DMS153 (cell line): ENCODE measurements around the gene PITPNM1.

Source experiments
- DNase-seq: peaks from one replicate; lab custom pipeline; 2025; lab: John Stamatoyannopoulos, UW

The PITPNM1 gene

GRCh38 chr11:67503119-67504004, 1.8 kb downstream of the PITPNM1 start:
- no peak for DNase-seq

- no peak for DNase-seq
Measured at GRCh38 chr11:67502328-67502979, 2.7 kb downstream of the PITPNM1 start.

- no peak for DNase-seq
Measured at GRCh38 chr11:67501854-67502253, 3.3 kb downstream of the PITPNM1 start.

- no peak for DNase-seq
Measured at GRCh38 chr11:67500831-67501715, 4.1 kb downstream of the PITPNM1 start.

GRCh38 chr11:67500484-67500821, 4.7 kb downstream of the PITPNM1 start:
- DNase-seq = no peak

GRCh38 chr11:67499808-67500483, 5.2 kb downstream of the PITPNM1 start:
- no peak for DNase-seq

- DNase-seq = no peak
Measured at GRCh38 chr11:67498544-67498972, 6.6 kb downstream of the PITPNM1 start.

- no peak for DNase-seq
Measured at GRCh38 chr11:67497656-67498291, 7.4 kb downstream of the PITPNM1 start.

GRCh38 chr11:67496113-67496512, 9.1 kb downstream of the PITPNM1 start:
- no peak for DNase-seq

- no peak for DNase-seq
Measured at GRCh38 chr11:67495234-67496005, 9.7 kb downstream of the PITPNM1 start.

GRCh38 chr11:67494371-67495233, 10.6 kb downstream of the PITPNM1 start:
- no peak for DNase-seq

GRCh38 chr11:67493548-67494370, 11.4 kb downstream of the PITPNM1 start:
- no peak for DNase-seq

- DNase-seq = no peak
Measured at GRCh38 chr11:67492801-67493547, 12.2 kb downstream of the PITPNM1 start.

- DNase-seq = no peak
Measured at GRCh38 chr11:67492069-67492727, 13.0 kb downstream of the PITPNM1 start.

GRCh38 chr11:67491276-67492068, 13.7 kb downstream of the PITPNM1 start:
- DNase-seq = no peak

GRCh38 chr11:67490727-67491065, 14.5 kb downstream of the PITPNM1 start:
- DNase-seq = no peak
